OCI-LY3 (cell line): Measurements from ENCODE around the gene UNCX.

Experiments
- H2AFZ ChIP-seq: fragments of 200-600, 300-600 bp; shearing (Covaris generic); 2 replicates; pipeline ENCODE4 v1.6.0; 2014; ENCODE audit warnings: antibody characterized with exemption, low read depth, low read length
- H3K27ac ChIP-seq: fragments of 200-600, 300-600 bp; sonication (generic); 2 replicates; pipeline ENCODE4 v1.5.1; 2014; ENCODE audit warnings: mild to moderate bottlenecking, low read length, moderate library complexity, mixed read lengths
- H3K27me3 ChIP-seq: fragments of 200-600, 300-600 bp; sonication (generic); 2 replicates; pipeline ENCODE4 v1.6.1; 2014; ENCODE audit warnings: low read depth, low read length, mixed read lengths
- H3K36me3 ChIP-seq: fragments of 200-600, 300-600 bp; sonication (generic); replicated peaks from 2 replicates; pipeline ENCODE3; 2014; ENCODE audit warnings: low read depth, low read length, mixed read lengths
- H3K4me1 ChIP-seq: fragments of 300-600, 200-600 bp; sonication (generic); 2 replicates; pipeline ENCODE4 v1.6.1; 2014; ENCODE audit warnings: low read length, mixed read lengths
- H3K4me2 ChIP-seq: fragments of 200-600, 300-600 bp; sonication (generic); 2 replicates; pipeline ENCODE4 v1.6.1; 2014; ENCODE audit warnings: low read length, mixed read lengths
- H3K4me3 ChIP-seq: fragments of 300-600, 200-600 bp; sonication (generic); 2 replicates; pipeline ENCODE4 v1.5.1; 2014; ENCODE audit warnings: antibody characterized with exemption, mild to moderate bottlenecking, low read length, moderate library complexity
- H3K79me2 ChIP-seq: fragments of 300-600, 200-600 bp; shearing (Covaris generic); 2 replicates; pipeline ENCODE4 v1.6.1; 2014; ENCODE audit warnings: mild to moderate bottlenecking, low read length, mixed read lengths
- H3K9ac ChIP-seq: fragments of 300-600, 200-600 bp; shearing (Covaris generic); 2 replicates; pipeline ENCODE4 v1.6.0; 2014; ENCODE audit warnings: mild to moderate bottlenecking, low read length, moderate library complexity
- H3K9me3 ChIP-seq: fragments of 200-600, 300-600 bp; shearing (Covaris generic); 2 replicates; pipeline ENCODE4 v1.6.1; 2014; ENCODE audit warnings: low read length, mixed read lengths; ENCODE audit not compliant: insufficient read depth
- H4K20me1 ChIP-seq: fragments of 200-600, 300-600 bp; sonication (generic); 2 replicates; pipeline ENCODE4 v1.6.1; 2016; ENCODE audit warnings: low read length, mixed read lengths; ENCODE audit not compliant: insufficient read depth
- CTCF ChIP-seq: fragments of 200-600, 300-600 bp; sonication (generic); IDR thresholded peaks from 2 replicates; pipeline ENCODE4 v1.5.1; 2014; ENCODE audit warnings: antibody characterized with exemption, low read length, low read depth
- EZH2phosphoT487 ChIP-seq: fragments of 200-600 bp; shearing (Covaris generic); IDR thresholded peaks from 2 replicates; pipeline ENCODE4 v1.6.1; 2018; ENCODE audit warnings: antibody characterized with exemption, mixed run types, low read depth

UNCX gene

GRCh38 chr7:1232623-1233332, at the start of gene UNCX:
UNCX (plus strand) TSS chr7:1232872; CDS start chr7:1233018, 146 bp downstream.
- TF ChIP-seq EZH2phosphoT487 (no peak), CTCF (no peak)
- Histone ChIP-seq H3K27me3 (no peaks in the 10 kb centered on the region), H2AFZ (no peak within 1 kb of the TSS), H3K27ac (no peak within 1 kb of the TSS), H3K4me1 (no peaks in the 10 kb centered on the region), H3K79me2 (no peaks in the 10 kb centered on the region), H3K36me3 (no peaks in the 10 kb centered on the region), H3K4me2 (no peak within 1 kb of the TSS), H4K20me1 (no peaks in the 10 kb centered on the region), H3K9me3 (no peaks in the 10 kb centered on the region), H3K9ac (no peak within 1 kb of the TSS), H3K4me3 (no peak within 1 kb of the TSS)

GRCh38 chr7:1187127-1187526, 45.5 kb upstream of the UNCX start:
- Histone ChIP-seq H3K4me1 (no peaks in the 10 kb centered on the region), H3K4me2 (no peak overlapping the region), H3K79me2 (no peaks in the 10 kb centered on the region), H3K4me3 (no peak overlapping the region), H3K9ac (no peak overlapping the region), H2AFZ (no peak overlapping the region), H3K27ac (no peak overlapping the region), H3K36me3 (no peaks in the 10 kb centered on the region), H4K20me1 (no peaks in the 10 kb centered on the region), H3K27me3 (no peaks in the 10 kb centered on the region), H3K9me3 (no peaks in the 10 kb centered on the region)
- TF ChIP-seq CTCF (no peak), EZH2phosphoT487 (no peak)

- Histone ChIP-seq H2AFZ (no peak overlapping the region), H3K9me3 (no peaks in the 10 kb centered on the region), H3K79me2 (no peaks in the 10 kb centered on the region), H3K27me3 (no peaks in the 10 kb centered on the region), H3K4me2 (no peak overlapping the region), H3K36me3 (no peaks in the 10 kb centered on the region), H3K4me1 (no peaks in the 10 kb centered on the region), H3K27ac (no peak overlapping the region), H4K20me1 (no peaks in the 10 kb centered on the region), H3K9ac (no peak overlapping the region), H3K4me3 (no peak overlapping the region)
- no peak for TF ChIP-seq CTCF
Observed at GRCh38 chr7:1188720-1189294, 43.9 kb upstream of the UNCX start.

- H3K27me3 ChIP-seq: no peaks in the 10 kb centered on the region
- H4K20me1 ChIP-seq: no peaks in the 10 kb centered on the region
- H3K9me3 ChIP-seq: no peaks in the 10 kb centered on the region
- no peaks in the 10 kb centered on the region for H3K79me2 ChIP-seq
- no peaks in the 10 kb centered on the region for H3K36me3 ChIP-seq
- H3K9ac ChIP-seq: no peak overlapping the region
- no peak overlapping the region for H3K27ac ChIP-seq
- TF ChIP-seq EZH2phosphoT487: no peak
- TF ChIP-seq CTCF: no peak
- no peak overlapping the region for H3K4me3 ChIP-seq
- H3K4me1 ChIP-seq: no peaks in the 10 kb centered on the region
- no peak overlapping the region for H3K4me2 ChIP-seq
- no peak overlapping the region for H2AFZ ChIP-seq
Observed at GRCh38 chr7:1189986-1190772, 42.5 kb upstream of the UNCX start.
